ENCODE results near the gene ENTHD1. TPM values are rescaled to one million over a fixed set of nuclear protein-coding genes. Genes with fewer than 3 reads are reported as not detected.

The ENTHD1 gene
- total and polyA plus RNA-seq, 2 donors (not counting 3 experiments of a cell fraction or from before 2014, with no cell fraction given), result not detected

- no peaks in the 10 kb centered on the region for H3K9me1 ChIP-seq (replicated peaks; ENCODE audit: control insufficient read depth, extremely low read depth, insufficient read depth, low read length)
- H2AFZ ChIP-seq (ENCODE audit: low read depth, low read length), result no peak overlapping the region
- no peak overlapping the region for H3K4me3 ChIP-seq (replicated peaks in 1 of 3; ENCODE audit: insufficient read depth in 1 of 3, low read depth in 1 of 3, low read length in 3 of 3)
- peaks cover 6 to 22% of the 10 kb centered on the region in 2 experiments for H3K27me3 ChIP-seq (ENCODE audit: control insufficient read depth in 2 of 2, insufficient read depth in 2 of 2, low read length in 2 of 2)
- H3K36me3 ChIP-seq (ENCODE audit: control insufficient read depth in 2 of 2, extremely low read depth in 1 of 2, insufficient read depth in 2 of 2, low read length in 2 of 2), result no peaks in the 10 kb centered on the region
- DNase-seq (ENCODE audit: low read depth, low spot score) (no peak), FAIRE-seq (no peak)
- no peak overlapping the region for H3K4me2 ChIP-seq (ENCODE audit: insufficient read depth, low read length)
- ChIA-PET POLR2A (no interaction called here), CTCF (interaction anchor here (1.0 kb wide), 1 partner anchor 27 kb away, joined by 3 read pairs; no protein-coding TSS in a partner anchor)
- TF ChIP-seq MAX (IDR thresholded peaks at IDR 0.05; ENCODE audit: insufficient read depth, insufficient read length), result no peak
- no peak for TF ChIP-seq POLR2AphosphoS5 (IDR thresholded peaks at IDR 0.05; ENCODE audit: insufficient read depth, low read depth, low read length)
- TF ChIP-seq FOS (IDR thresholded peaks at IDR 0.05; ENCODE audit: borderline replicate concordance, insufficient read depth, low read length), result no peak
- no peak for TF ChIP-seq EZH2 (IDR thresholded peaks at IDR 0.05; ENCODE audit: borderline replicate concordance, low read depth, low read length, severe bottlenecking)
- TF ChIP-seq JUN (IDR thresholded peaks at IDR 0.05; ENCODE audit: borderline replicate concordance, insufficient read depth, insufficient read length, low read depth), result no peak
- no peak for TF ChIP-seq CTCF (IDR thresholded peaks at IDR 0.05; ENCODE audit: extremely low read depth in 1 of 2, insufficient read depth in 1 of 2, low read depth in 1 of 2, low read length in 2 of 2)
- TF ChIP-seq MYC (IDR thresholded peaks at IDR 0.05; ENCODE audit: low read depth, low read length), result no peak
- TF ChIP-seq POLR2A (IDR thresholded peaks at IDR 0.05; ENCODE audit: low read depth, low read length), result no peak
- no peaks in the 10 kb centered on the region for H3K4me1 ChIP-seq (ENCODE audit: control insufficient read depth, extremely low read depth, insufficient read depth, low read length)
- H3K79me2 ChIP-seq (ENCODE audit: control insufficient read depth, insufficient read depth, low read length), result no peaks in the 10 kb centered on the region
- H3K9me3 ChIP-seq (replicated peaks; ENCODE audit: control insufficient read depth, insufficient read depth, low read length), result no peaks in the 10 kb centered on the region
- H4K20me1 ChIP-seq (replicated peaks; ENCODE audit: control insufficient read depth, extremely low read depth, insufficient read depth, low read length), result no peaks in the 10 kb centered on the region
- intact Hi-C loops (cut with micrococcal nuclease) (no loop called here), dilution Hi-C loops (cut with MboI; ENCODE audit: extremely low pct_ligation_motif_present, low sequenced_read_pairs) (no loop called here)
- H3K27ac ChIP-seq (ENCODE audit: insufficient read depth, low read depth, low read length), result no peak overlapping the region
- BruUV-seq (replicated peaks), result no TSS peak
- H3K9ac ChIP-seq (replicated peaks; ENCODE audit: extremely low read depth, insufficient read depth, low read length), result no peak overlapping the region
Measured at GRCh38 chr22:39739338-39740027, 154.1 kb downstream of the ENTHD1 start.
